ENCODE data around the gene TEX2.
A peak's percentile ranks its signal among the peaks of the same experiment; 100 is the strongest.

Gene TEX2

GRCh38 chr17:64158831-64159590 is 104.0 kb downstream of the TEX2 start:
- DNase-seq (ENCODE audit: low read depth in 2 of 2), result no peak

- DNase-seq (ENCODE audit: low read depth in 2 of 2), result no peak
Measured at GRCh38 chr17:64158406-64158805, 104.7 kb downstream of the TEX2 start.

GRCh38 chr17:64157669-64158180 is 105.3 kb downstream of the TEX2 start:
- DNase-seq (ENCODE audit: low read depth in 2 of 2), result no peak

- DNase-seq (ENCODE audit: low read depth in 2 of 2), result no peak
Measured at GRCh38 chr17:64156670-64157069, 106.4 kb downstream of the TEX2 start.

GRCh38 chr17:64155751-64156544 is 107.1 kb downstream of the TEX2 start:
- no peak for DNase-seq (ENCODE audit: low read depth in 2 of 2)

GRCh38 chr17:64155129-64155528 is 107.9 kb downstream of the TEX2 start:
- no peak for DNase-seq (ENCODE audit: low read depth in 2 of 2)

- no peak for DNase-seq (ENCODE audit: low read depth in 2 of 2)
Measured at GRCh38 chr17:64154717-64155116, 108.3 kb downstream of the TEX2 start.

GRCh38 chr17:64154313-64154695 is 108.8 kb downstream of the TEX2 start:
- no peak for DNase-seq (ENCODE audit: low read depth in 2 of 2)

- no peak for DNase-seq (ENCODE audit: low read depth in 2 of 2)
Measured at GRCh38 chr17:64153565-64154312, 109.3 kb downstream of the TEX2 start.

- no peak for DNase-seq (ENCODE audit: low read depth in 2 of 2)
Measured at GRCh38 chr17:64152428-64153125, 110.5 kb downstream of the TEX2 start.

- no peak for DNase-seq (ENCODE audit: low read depth in 2 of 2)
Measured at GRCh38 chr17:64151016-64151368, 112.1 kb downstream of the TEX2 start.

GRCh38 chr17:64150237-64151015 is 112.6 kb downstream of the TEX2 start:
- no peak for DNase-seq (ENCODE audit: low read depth in 2 of 2)

- DNase-seq (ENCODE audit: low read depth in 2 of 2), result no peak
Measured at GRCh38 chr17:64149196-64149595, 113.9 kb downstream of the TEX2 start.

GRCh38 chr17:64148699-64149098 is 114.4 kb downstream of the TEX2 start:
- no peak for DNase-seq (ENCODE audit: low read depth in 2 of 2)

GRCh38 chr17:64148017-64148631 is 114.9 kb downstream of the TEX2 start:
- no peak for DNase-seq (ENCODE audit: low read depth in 2 of 2)

GRCh38 chr17:64147110-64148016 is 115.7 kb downstream of the TEX2 start:
- no peak for DNase-seq (ENCODE audit: low read depth in 2 of 2)

GRCh38 chr17:64146418-64147109 is 116.5 kb downstream of the TEX2 start:
- peak in 1 of 2 donors; percentile 17 for DNase-seq (ENCODE audit: low read depth in 2 of 2)

GRCh38 chr17:64145751-64146417 is 117.2 kb downstream of the TEX2 start:
- DNase-seq (ENCODE audit: low read depth in 2 of 2), result peak; percentile 84 to 94

Measured in stimulated activated CD8-positive, alpha-beta memory T cell treated with anti-CD3 and anti-CD28 coated beads, Interleukin-15, amount 100 ng/mL, for 4 hours (primary cell).